ENCODE results near the gene NUP93.
"Not testable (repeated sequence)": the region's sequence is repeated elsewhere in the genome, so short reads cannot be mapped to it uniquely, and the experiment has no call there.

NUP93 gene

GRCh38 chr16:56883586-56883985 is 153.7 kb downstream of the NUP93 start (continued):
- TF ChIP-seq, protein P1, sequence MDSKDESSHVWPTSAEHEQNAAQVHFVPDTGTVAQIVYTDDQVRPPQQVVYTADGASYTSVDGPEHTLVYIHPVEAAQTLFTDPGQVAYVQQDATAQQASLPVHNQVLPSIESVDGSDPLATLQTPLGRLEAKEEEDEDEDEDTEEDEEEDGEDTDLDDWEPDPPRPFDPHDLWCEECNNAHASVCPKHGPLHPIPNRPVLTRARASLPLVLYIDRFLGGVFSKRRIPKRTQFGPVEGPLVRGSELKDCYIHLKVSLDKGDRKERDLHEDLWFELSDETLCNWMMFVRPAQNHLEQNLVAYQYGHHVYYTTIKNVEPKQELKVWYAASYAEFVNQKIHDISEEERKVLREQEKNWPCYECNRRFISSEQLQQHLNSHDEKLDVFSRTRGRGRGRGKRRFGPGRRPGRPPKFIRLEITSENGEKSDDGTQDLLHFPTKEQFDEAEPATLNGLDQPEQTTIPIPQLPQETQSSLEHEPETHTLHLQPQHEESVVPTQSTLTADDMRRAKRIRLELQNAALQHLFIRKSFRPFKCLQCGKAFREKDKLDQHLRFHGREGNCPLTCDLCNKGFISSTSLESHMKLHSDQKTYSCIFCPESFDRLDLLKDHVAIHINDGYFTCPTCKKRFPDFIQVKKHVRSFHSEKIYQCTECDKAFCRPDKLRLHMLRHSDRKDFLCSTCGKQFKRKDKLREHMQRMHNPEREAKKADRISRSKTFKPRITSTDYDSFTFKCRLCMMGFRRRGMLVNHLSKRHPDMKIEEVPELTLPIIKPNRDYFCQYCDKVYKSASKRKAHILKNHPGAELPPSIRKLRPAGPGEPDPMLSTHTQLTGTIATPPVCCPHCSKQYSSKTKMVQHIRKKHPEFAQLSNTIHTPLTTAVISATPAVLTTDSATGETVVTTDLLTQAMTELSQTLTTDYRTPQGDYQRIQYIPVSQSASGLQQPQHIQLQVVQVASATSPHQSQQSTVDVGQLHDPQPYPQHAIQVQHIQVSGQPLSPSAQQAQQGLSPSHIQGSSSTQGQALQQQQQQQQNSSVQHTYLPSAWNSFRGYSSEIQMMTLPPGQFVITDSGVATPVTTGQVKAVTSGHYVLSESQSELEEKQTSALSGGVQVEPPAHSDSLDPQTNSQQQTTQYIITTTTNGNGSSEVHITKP (tag by site-specific recombination; IDR thresholded peaks at IDR 0.05), result no peak
- TF ChIP-seq ZNF626 (tag by site-specific recombination; IDR thresholded peaks at IDR 0.05) (no peak), ZNF76 (tag by site-specific recombination; IDR thresholded peaks at IDR 0.05; ENCODE audit: borderline replicate concordance, low read depth) (no peak), ZNF114 (tag by site-specific recombination; IDR thresholded peaks at IDR 0.05) (no peak), ZFP69B (tag by site-specific recombination; IDR thresholded peaks at IDR 0.05) (no peak), ZNF155 (tag by site-specific recombination; IDR thresholded peaks at IDR 0.05) (no peak), ZBTB8A (tag by site-specific recombination; IDR thresholded peaks at IDR 0.05) (no peak), ZNF658 (tag by site-specific recombination; IDR thresholded peaks at IDR 0.05) (no peak), ZNF571 (tag by site-specific recombination; IDR thresholded peaks at IDR 0.05) (no peak)
- TF ChIP-seq, protein P2, sequence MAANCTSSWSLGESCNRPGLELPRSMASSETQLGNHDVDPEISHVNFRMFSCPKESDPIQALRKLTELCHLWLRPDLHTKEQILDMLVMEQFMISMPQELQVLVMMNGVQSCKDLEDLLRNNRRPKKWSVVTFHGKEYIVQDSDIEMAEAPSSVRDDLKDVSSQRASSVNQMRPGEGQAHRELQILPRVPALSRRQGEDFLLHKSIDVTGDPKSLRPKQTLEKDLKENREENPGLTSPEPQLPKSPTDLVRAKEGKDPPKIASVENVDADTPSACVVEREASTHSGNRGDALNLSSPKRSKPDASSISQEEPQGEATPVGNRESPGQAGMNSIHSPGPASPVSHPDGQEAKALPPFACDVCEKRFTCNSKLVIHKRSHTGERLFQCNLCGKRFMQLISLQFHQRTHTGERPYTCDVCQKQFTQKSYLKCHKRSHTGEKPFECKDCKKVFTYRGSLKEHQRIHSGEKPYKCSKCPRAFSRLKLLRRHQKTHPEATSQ (tag by site-specific recombination; IDR thresholded peaks at IDR 0.05), result no peak

GRCh38 chr16:56884026-56884582 is 154.2 kb downstream of the NUP93 start:
- POLR2A ChIA-PET, result interaction anchor here (0.8 kb wide), 1 partner anchor 48 kb away, joined by 3 read pairs; the partner anchor contains the start of gene HERPUD1

GRCh38 chr16:56884929-56885328 is 155.0 kb downstream of the NUP93 start:
- CTCF ChIA-PET, result interaction anchor here (1.1 kb wide), 1 partner anchor 10 kb away, joined by 4 read pairs; no protein-coding TSS in a partner anchor
- not testable (repeated sequence) for H3K4me3 ChIP-seq (ENCODE audit: low read depth, low read length); H3K27ac ChIP-seq (ENCODE audit: extremely low read depth, low read depth, low read length)

More at GRCh38 chr16:56884026-56884582, 154.2 kb downstream of the NUP93 start:
- Histone ChIP-seq H3K4me1 (ENCODE audit: control insufficient read depth, insufficient read depth, low read length) (no peaks in the 10 kb centered on the region), H3K9me3 (ENCODE audit: control insufficient read depth, insufficient read depth, low read depth, low read length) (no peaks in the 10 kb centered on the region), H3K27ac (ENCODE audit: extremely low read depth, low read depth, low read length) (no peak overlapping the region), H3K4me3 (ENCODE audit: low read depth, low read length) (no peak overlapping the region), H3K36me3 (ENCODE audit: control insufficient read depth in 2 of 2, insufficient read depth in 1 of 2, low read length in 2 of 2) (no peaks in the 10 kb centered on the region)
- TF ChIP-seq ZNF266 (tag by site-specific recombination; IDR thresholded peaks at IDR 0.05; ENCODE audit: low read depth), result no peak
- TF ChIP-seq KLF1 (tag by site-specific recombination; IDR thresholded peaks at IDR 0.05), result no peak
- no peak for TF ChIP-seq ZFHX2 (tag by site-specific recombination; conservative IDR thresholded peaks at IDR 0.05)
- no peak for TF ChIP-seq ZNF350 (tag by site-specific recombination; IDR thresholded peaks at IDR 0.05)
- no peak for TF ChIP-seq ZNF76 (tag by site-specific recombination; IDR thresholded peaks at IDR 0.05; ENCODE audit: borderline replicate concordance, low read depth)
- no peak for TF ChIP-seq ZNF394 (tag by site-specific recombination; IDR thresholded peaks at IDR 0.05; ENCODE audit: borderline replicate concordance)
- no peak for TF ChIP-seq ZNF624 (tag by site-specific recombination; IDR thresholded peaks at IDR 0.05)
- no peak for TF ChIP-seq ZIC2 (tag by site-specific recombination; IDR thresholded peaks at IDR 0.05)
- no peak for TF ChIP-seq ZNF311 (tag by site-specific recombination; IDR thresholded peaks at IDR 0.05; ENCODE audit: borderline replicate concordance)
- no peak for TF ChIP-seq ZNF747 (tag by site-specific recombination; IDR thresholded peaks at IDR 0.05)
- CTCF ChIA-PET, result no interaction called here

More at GRCh38 chr16:56884929-56885328, 155.0 kb downstream of the NUP93 start:
- POLR2A ChIA-PET, result interaction anchor here (0.6 kb wide), 1 partner anchor 434 kb away, joined by 3 read pairs; the partner anchor contains the start of gene NUDT21
- not testable (repeated sequence) for H3K36me3 ChIP-seq (ENCODE audit: control insufficient read depth in 2 of 2, insufficient read depth in 1 of 2, low read length in 2 of 2); H3K4me1 ChIP-seq (ENCODE audit: control insufficient read depth, insufficient read depth, low read length); H3K9me3 ChIP-seq (ENCODE audit: control insufficient read depth, insufficient read depth, low read depth, low read length)

All from HEK293 (cell line).